Panc1 (cell line): ENCODE results near the gene EOLA1.
"Not testable (repeated sequence)": the region's sequence is repeated elsewhere in the genome, so short reads cannot be mapped to it uniquely, and the experiment has no call there.

Experiments
- CTCF ChIP-seq: fragments of 450-650 bp; IDR thresholded peaks from 2 replicates; pipeline ENCODE4 v1.5.1; 2017; ENCODE audit warnings: mild to moderate bottlenecking
- POLR2AphosphoS5 ChIP-seq: IDR thresholded peaks from 2 replicates; pipeline ENCODE4 v1.6.1; 2012; ENCODE audit warnings: mild to moderate bottlenecking, low read depth, low read length, moderate library complexity

- not testable (repeated sequence) for TF ChIP-seq CTCF, POLR2AphosphoS5
Measured at GRCh38 chrX:149573456-149573855, 32.6 kb downstream of the EOLA1 start.
